Brain microvascular endothelial cell (primary cell): ENCODE results near the gene GRPEL1.

Source experiments
- DNase-seq: peaks from one replicate; pipeline ENCODE4 v3.0.0-alpha.2; 2020
- H3K27ac ChIP-seq: fragments of 250-450 bp; sonication (Bioruptor Pico); 2 replicates; pipeline ENCODE4 v1.5.1; 2020; ENCODE audit warnings: mild to moderate bottlenecking, moderate library complexity
- H3K27me3 ChIP-seq: fragments of 250-450 bp; sonication (Bioruptor Pico); replicated peaks from 2 replicates; pipeline ENCODE4 v1.5.1; 2020; ENCODE audit warnings: mild to moderate bottlenecking
- H3K36me3 ChIP-seq: fragments of 250-450 bp; sonication (Bioruptor Pico); replicated peaks from 2 replicates; pipeline ENCODE4 v1.5.1; 2020; ENCODE audit warnings: mild to moderate bottlenecking
- H3K4me3 ChIP-seq: 2 replicates; pipeline ENCODE4 v1.5.1; 2011; ENCODE audit warnings: low read depth, mild to moderate bottlenecking, control low read depth, low read length, moderate library complexity
- CTCF ChIP-seq: IDR thresholded peaks from 2 replicates; pipeline ENCODE4 v1.5.1; 2011; ENCODE audit warnings: low read depth, mild to moderate bottlenecking, moderate library complexity, low read length, control low read depth, inconsistent platforms; ENCODE audit errors: missing control alignments
- in situ Hi-C: cut with HindIII; loops from 2 replicates; pipeline ENCODE4 v1.10.0; 2017; ENCODE audit warnings: low sequenced_read_pairs, low pct_ligation_motif_present

GRPEL1 gene

GRCh38 chr4:7073526-7074390, 5.9 kb upstream of the GRPEL1 start:
- peak; percentile 62 for DNase-seq
- no peaks in the 10 kb centered on the region for H3K36me3 ChIP-seq
- in situ Hi-C loops = no loop called here

GRCh38 chr4:7073059-7073458, 5.2 kb upstream of the GRPEL1 start:
- no peak overlapping the region for H3K27ac ChIP-seq
- H3K27me3 ChIP-seq = no peaks in the 10 kb centered on the region
- no peak for TF ChIP-seq CTCF
- H3K36me3 ChIP-seq = no peaks in the 10 kb centered on the region
- no peak overlapping the region for H3K4me3 ChIP-seq
- in situ Hi-C loops = no loop called here
- no peak for DNase-seq

More at GRCh38 chr4:7073526-7074390, 5.9 kb upstream of the GRPEL1 start:
- no peak for TF ChIP-seq CTCF
- H3K27ac ChIP-seq = no peak overlapping the region
- H3K27me3 ChIP-seq = no peaks in the 10 kb centered on the region
- no peak overlapping the region for H3K4me3 ChIP-seq

GRCh38 chr4:7070729-7071511, 3.1 kb upstream of the GRPEL1 start:
- TF ChIP-seq CTCF = peak; percentile 100
- in situ Hi-C loops = no loop called here
- H3K4me3 ChIP-seq = no peak overlapping the region
- peak; percentile 52 for DNase-seq
- no peaks in the 10 kb centered on the region for H3K36me3 ChIP-seq
- H3K27me3 ChIP-seq = no peaks in the 10 kb centered on the region
- H3K27ac ChIP-seq = no peak overlapping the region

- in situ Hi-C loops = no loop called here
- DNase-seq = no peak
- no peaks in the 10 kb centered on the region for H3K27me3 ChIP-seq
- peaks cover 5% of the 10 kb centered on the region for H3K36me3 ChIP-seq
- peak overlapping the region; percentile 84 for H3K4me3 ChIP-seq
- H3K27ac ChIP-seq = no peak overlapping the region
- TF ChIP-seq CTCF = no peak
These were observed 1.0 kb upstream of the GRPEL1 start for GRCh38 chr4:7068883-7069282.

GRCh38 chr4:7068279-7068842, 497 bp upstream of the GRPEL1 start:
- peak overlapping the region; percentile 84 for H3K4me3 ChIP-seq
- DNase-seq = no peak
- in situ Hi-C loops = no loop called here
- no peaks in the 10 kb centered on the region for H3K27me3 ChIP-seq
- H3K36me3 ChIP-seq = peaks cover 11% of the 10 kb centered on the region
- H3K27ac ChIP-seq = peak overlapping the region; percentile 57
- peak; percentile 19 for TF ChIP-seq CTCF
